Ovary (tissue), 9 donors: ENCODE measurements around the gene LGALS1. TPM values are rescaled to one million over a fixed set of nuclear protein-coding genes. Genes with fewer than 3 reads are reported as not detected.

Experiments used
- DNase-seq, 5 donors: peaks; one replicate each; pipeline ENCODE4 v3.0.0-alpha.2; 2019 to 2020
- H3K27ac ChIP-seq, 2 donors: fragments of 200-600 bp; one replicate each; pipeline versions ENCODE4 v1.5.1 to v1.8.0; 2019 to 2022
- H3K27me3 ChIP-seq: fragments of 200-600 bp; one replicate; pipeline ENCODE4 v1.8.0; 2022
- H3K36me3 ChIP-seq: fragments of 200-600 bp; sonication (generic); one replicate; pipeline ENCODE4 v1.5.1; 2019
- H3K4me1 ChIP-seq: one replicate; pipeline ENCODE4 v1.8.1; 2013; ENCODE audit warnings: mild to moderate bottlenecking, moderate library complexity; ENCODE audit not compliant: insufficient read depth
- H3K4me3 ChIP-seq: fragments of 200-600 bp; sonication (generic); one replicate; pipeline ENCODE4 v1.5.1; 2017
- H3K9me3 ChIP-seq, 2 donors: fragments of 200-600 bp in 1 of 2; sonication (generic) in 1 of 2; one replicate each; pipeline versions ENCODE4 v1.5.1 to v1.8.1; 2013 to 2019; ENCODE audit warnings: mild to moderate bottlenecking in 1 of 2, moderate library complexity in 1 of 2
- EP300 ChIP-seq: sonication (generic); formaldehyde crosslinking; IDR thresholded peaks from one replicate; pipeline ENCODE4 v1.6.1; 2017; ENCODE audit warnings: antibody characterized with exemption
- POLR2A ChIP-seq: fragments of 450-650 bp; IDR thresholded peaks from one replicate; pipeline ENCODE4 v1.6.1; 2017; ENCODE audit warnings: antibody characterized with exemption, mild to moderate bottlenecking, moderate library complexity
- WGBS, 3 donors: extraction: QIAGEN DNeasy Blood & Tissue Kit in 1 of 3; methylation state at CpG; one replicate each; pipeline versions ENCODE4 v1.1.5 to v1.1.7; 2013 to 2017; 5-methylcytosine and 5-hydroxymethylcytosine counted together
- intact Hi-C, 4 donors: fragments of 100-400 bp; cut with DNase I; formaldehyde crosslinking; loops; one replicate each; pipeline versions ENCODE4 v1.11.0 to v1.15.1; 2022 to 2023
- polyA plus RNA-seq, 2 donors: library from polyadenylated mRNA; stranded (reverse); fragments of 200-250 nt in 1 of 2; fragments of 350-450 nt in 1 of 2; fragmentation: Illumina TruSeq in 1 of 2; extraction: RNeasy Lipid Tissue Mini Kit (QIAGEN cat#74804) in 1 of 2; gene quantifications; one replicate each; pipeline ENCODE4 v1.2.3, GENCODE V29; 2013 to 2014
- total RNA-seq, 7 donors: library from RNA; depleted of rRNA in 2 of 7; stranded (reverse); fragments of >200 nt in 2 of 7; fragmentation: NEBNext Ultra II Directional in 3 of 7; extraction: Animal tissue kit (Norgen Biotek cat#: 25700) in 3 of 7; gene quantifications; one replicate each; pipeline versions ENCODE4 v1.1.0 to v1.2.4, GENCODE V29; 2016 to 2023
- TF ChIP-seq, protein P1 (sequence below), 3 donors: fragments of 450-650 bp in 2 of 3; fragments of 200-600 bp in 1 of 3; IDR thresholded peaks; one replicate each; pipeline versions ENCODE4 v1.5.1 to v1.8.0; 2016 to 2022; ENCODE audit warnings: antibody characterized with exemption in 3 of 3, mild to moderate bottlenecking in 1 of 3
- donor health status: DM: no; HTN: no; CAD: no; lungs with moderate emphysema.
- donor health status: DM: no; HTN: no; CAD: no.
- donor health status: Bipolar disorder and iron deficiency.
- donor health status: DM: yes; HTN: yes; CAD: no.
- donor health status: DM: no; HTN: no; CAD: no.
- donor health status: DM: yes; HTN: yes; CAD: no.

The LGALS1 gene
- total and polyA plus RNA-seq, 9 donors: 331 to 1,819 (median 1,125) TPM

DNA sequence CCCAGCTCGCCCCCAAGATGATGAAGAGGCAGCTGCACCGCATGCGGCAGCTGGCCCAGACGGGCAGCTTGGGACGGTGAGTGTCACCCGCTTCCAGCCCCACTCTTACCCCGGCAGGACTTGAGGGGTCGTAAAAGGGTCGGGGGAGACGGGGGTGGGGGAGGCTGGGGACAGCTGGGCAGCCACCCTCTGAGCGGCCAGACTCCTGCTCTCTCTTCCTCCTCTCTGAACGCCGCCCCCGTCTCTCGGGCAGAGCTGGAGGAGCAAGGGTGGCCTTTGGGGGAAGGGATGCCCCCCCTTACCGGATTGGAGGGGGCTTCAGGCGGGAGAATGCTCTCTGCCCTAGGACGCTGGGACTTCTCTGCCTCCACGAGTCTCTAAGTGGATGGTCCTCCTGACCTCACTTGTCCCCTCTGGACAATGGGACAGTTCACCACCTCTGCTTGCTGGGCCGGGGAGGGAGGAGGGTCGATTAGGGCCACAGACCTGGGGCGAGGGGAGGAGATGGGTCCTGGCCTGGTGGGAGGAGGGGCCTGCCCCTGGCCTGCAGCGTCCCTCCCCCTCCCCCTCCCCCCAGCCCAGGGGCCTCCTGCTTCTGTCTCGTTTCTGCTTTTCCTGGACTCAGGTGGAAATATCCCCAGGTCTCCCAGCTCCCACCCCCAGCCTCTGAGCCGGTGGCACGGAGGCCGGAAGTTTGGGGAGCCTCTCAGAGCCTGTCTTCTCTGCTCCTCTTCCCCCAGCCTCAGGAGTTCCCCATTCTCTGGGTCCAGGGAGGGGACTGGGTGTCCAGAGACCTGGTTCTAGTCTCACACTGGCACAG, 35.5 kb upstream of the LGALS1 start:
- Histone ChIP-seq H3K27ac (peak overlapping the region; percentile 59 to 75), H3K36me3 (no peaks in the 10 kb centered on the region), H3K27me3 (no peaks in the 10 kb centered on the region), H3K4me3 (peak overlapping the region; percentile 47), H3K4me1 (peaks cover 2% of the 10 kb centered on the region), H3K9me3 (no peaks in the 10 kb centered on the region)
- WGBS, 3 donors: 1 to 11% (median 7%) methylated on average over 13 to 27 of the region's 27 CpGs
- DNase-seq: peak in 1 of 5 donors; percentile 35
- TF ChIP-seq EP300 (no peak), POLR2A (no peak)
- TF ChIP-seq, protein P1, sequence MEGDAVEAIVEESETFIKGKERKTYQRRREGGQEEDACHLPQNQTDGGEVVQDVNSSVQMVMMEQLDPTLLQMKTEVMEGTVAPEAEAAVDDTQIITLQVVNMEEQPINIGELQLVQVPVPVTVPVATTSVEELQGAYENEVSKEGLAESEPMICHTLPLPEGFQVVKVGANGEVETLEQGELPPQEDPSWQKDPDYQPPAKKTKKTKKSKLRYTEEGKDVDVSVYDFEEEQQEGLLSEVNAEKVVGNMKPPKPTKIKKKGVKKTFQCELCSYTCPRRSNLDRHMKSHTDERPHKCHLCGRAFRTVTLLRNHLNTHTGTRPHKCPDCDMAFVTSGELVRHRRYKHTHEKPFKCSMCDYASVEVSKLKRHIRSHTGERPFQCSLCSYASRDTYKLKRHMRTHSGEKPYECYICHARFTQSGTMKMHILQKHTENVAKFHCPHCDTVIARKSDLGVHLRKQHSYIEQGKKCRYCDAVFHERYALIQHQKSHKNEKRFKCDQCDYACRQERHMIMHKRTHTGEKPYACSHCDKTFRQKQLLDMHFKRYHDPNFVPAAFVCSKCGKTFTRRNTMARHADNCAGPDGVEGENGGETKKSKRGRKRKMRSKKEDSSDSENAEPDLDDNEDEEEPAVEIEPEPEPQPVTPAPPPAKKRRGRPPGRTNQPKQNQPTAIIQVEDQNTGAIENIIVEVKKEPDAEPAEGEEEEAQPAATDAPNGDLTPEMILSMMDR (IDR thresholded peaks at IDR 0.05): no peak
- intact Hi-C loops: loop anchor here (5.0 to 10.0 kb wide), 4 partner anchors 37 to 155 kb away; partner anchors contain the start of gene LGALS1 (in 1 of the 4)

DNA sequence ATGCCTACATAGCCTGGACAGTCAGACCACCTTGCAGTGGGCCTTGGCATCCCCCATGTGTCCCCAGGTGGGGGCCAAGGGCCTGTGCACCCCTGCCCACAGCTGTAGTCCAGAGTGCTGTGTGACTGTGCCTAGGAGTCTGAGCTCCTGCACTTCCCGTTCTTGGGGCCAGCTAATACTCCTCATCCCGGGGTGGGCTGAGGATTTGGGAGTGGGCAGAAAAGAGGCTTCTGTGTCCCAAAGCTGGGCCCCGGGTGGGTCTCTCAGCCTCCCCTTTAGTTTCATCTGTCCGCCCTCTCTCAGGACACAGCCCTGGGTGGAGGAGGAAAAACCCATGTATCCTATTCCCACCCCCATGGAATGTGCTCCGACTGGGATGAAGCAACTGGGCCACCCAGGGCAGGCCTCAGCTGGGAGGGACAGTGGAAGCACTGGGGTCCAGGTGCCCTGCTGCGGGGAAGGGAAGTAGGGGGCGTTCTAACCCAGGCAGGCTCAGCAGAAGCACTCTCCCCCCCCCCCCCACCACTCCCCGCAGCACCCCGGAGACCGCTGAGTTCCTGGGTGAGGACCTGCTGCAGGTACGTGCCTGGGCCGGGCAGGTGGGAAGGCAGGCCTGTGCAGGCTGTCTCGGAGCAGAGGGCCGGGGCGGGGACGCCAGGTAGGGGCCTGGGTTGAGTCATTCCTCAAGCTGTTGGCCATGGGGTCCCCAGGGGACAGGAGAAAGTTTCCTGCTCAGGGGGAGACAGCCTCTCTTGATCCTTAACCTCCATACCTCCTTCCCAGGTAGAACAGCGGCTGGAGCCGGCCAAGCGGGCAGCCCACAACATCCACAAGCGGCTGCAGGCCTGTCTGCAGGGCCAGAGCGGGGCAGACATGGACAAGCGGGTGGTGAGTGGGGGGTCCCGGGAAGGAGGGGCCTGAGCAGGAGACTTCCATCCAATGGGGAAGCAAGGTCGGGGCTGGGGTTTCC, 34.6 kb upstream of the LGALS1 start:
- 60 to 72% (median 66%) methylated on average over 15 to 24 of the region's 24 CpGs for WGBS, 3 donors
- peak in 2 of 5 donors; percentile 36 to 38 for DNase-seq
- no peaks in the 10 kb centered on the region for H3K27me3 ChIP-seq
- H3K9me3 ChIP-seq: no peaks in the 10 kb centered on the region
- no peaks in the 10 kb centered on the region for H3K36me3 ChIP-seq
- intact Hi-C loops: loop anchor here (5.0 to 10.0 kb wide), 4 partner anchors 36 to 154 kb away; partner anchors contain the start of gene LGALS1 (in 1 of the 4)
- H3K27ac ChIP-seq: no peak overlapping the region
- peaks cover 2% of the 10 kb centered on the region for H3K4me1 ChIP-seq
- peak overlapping the region; percentile 47 for H3K4me3 ChIP-seq
- TF ChIP-seq, protein P1 (IDR thresholded peaks at IDR 0.05): no peak
- TF ChIP-seq POLR2A: no peak
- no peak for TF ChIP-seq EP300

DNA sequence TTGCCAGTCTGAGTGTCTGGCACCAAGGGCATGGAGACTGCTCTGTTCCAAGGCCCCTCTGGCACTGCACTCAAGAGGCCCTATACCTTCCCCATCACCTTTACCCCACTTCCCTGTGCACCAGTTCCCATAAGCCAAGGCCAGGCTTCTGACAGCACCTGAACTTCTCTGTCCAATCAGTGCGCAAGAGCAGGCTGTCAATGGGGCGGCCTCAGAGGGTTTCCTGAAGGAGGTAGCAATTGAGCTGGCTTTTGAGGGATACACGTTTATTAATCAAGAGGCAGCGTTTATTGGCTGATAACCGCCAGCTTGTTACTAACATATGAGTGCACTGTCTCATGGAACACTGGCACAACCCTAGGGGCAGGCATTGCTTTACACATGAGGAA, 33.9 kb upstream of the LGALS1 start:
- no peaks in the 10 kb centered on the region for H3K36me3 ChIP-seq
- no peaks in the 10 kb centered on the region for H3K27me3 ChIP-seq
- intact Hi-C loops: loop anchor here (5.0 to 10.0 kb wide), 4 partner anchors 36 to 153 kb away; partner anchors contain the start of gene LGALS1 (in 1 of the 4)
- peaks cover 2% of the 10 kb centered on the region for H3K4me1 ChIP-seq
- H3K4me3 ChIP-seq: no peak overlapping the region
- 77 to 88% (median 83%) methylated on average over 5 of the region's 5 CpGs for WGBS, 3 donors
- H3K27ac ChIP-seq: no peak overlapping the region
- no peaks in the 10 kb centered on the region for H3K9me3 ChIP-seq
- TF ChIP-seq POLR2A (no peak), EP300 (no peak)
- TF ChIP-seq, protein P1 (IDR thresholded peaks at IDR 0.05): no peak
- DNase-seq: no peak

DNA sequence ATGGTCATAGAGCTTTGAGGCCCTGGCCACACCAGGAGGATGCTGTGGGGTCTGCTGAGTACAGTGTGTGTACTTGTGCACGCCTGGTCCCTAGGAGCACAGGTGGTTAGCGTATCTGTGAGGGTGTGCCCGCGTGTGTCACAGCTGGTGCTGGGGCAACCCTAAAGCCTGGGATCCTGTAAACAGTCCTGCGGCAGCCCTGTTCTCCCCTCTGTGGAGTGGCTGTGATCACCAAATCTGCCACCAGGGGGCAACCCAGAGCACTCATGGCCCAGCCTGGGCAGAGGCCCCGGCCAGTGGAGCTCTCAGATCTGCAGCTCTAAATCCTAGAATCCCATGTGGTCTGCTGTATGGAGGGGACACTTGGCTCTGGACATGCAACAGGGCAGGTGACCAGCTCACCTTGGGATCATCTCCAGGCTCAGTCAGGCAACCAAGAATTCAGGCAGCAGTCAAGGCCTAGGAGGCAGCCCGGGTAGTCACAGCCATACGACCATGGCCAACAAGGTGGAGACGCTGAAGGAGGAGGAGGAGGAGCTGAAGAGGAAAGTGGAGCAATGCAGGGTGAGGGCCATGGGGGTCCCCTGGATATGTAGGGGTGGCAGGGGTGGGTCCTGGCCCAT, 32.1 kb upstream of the LGALS1 start:
- Histone ChIP-seq H3K27ac (no peak overlapping the region), H3K4me1 (peaks cover 2% of the 10 kb centered on the region), H3K9me3 (no peaks in the 10 kb centered on the region), H3K36me3 (no peaks in the 10 kb centered on the region), H3K27me3 (no peaks in the 10 kb centered on the region), H3K4me3 (no peak overlapping the region)
- intact Hi-C loops: loop anchor here (5.0 to 10.0 kb wide), 4 partner anchors 34 to 151 kb away; partner anchors contain the start of gene LGALS1 (in 1 of the 4)
- peak; percentile 78 to 93 (median 89) for DNase-seq
- TF ChIP-seq POLR2A: no peak
- no peak for TF ChIP-seq EP300
- TF ChIP-seq, protein P1 (IDR thresholded peaks at IDR 0.05): peak; percentile 89 to 94 (median 94)
- WGBS, 3 donors: 27 to 34% (median 29%) methylated on average over 8 to 9 of the region's 9 CpGs
